HEK293T (cell line): ENCODE measurements around the gene RSPH9.

Source experiments
- ARNT ChIP-seq: fragments of 450-650 bp; IDR thresholded peaks from 2 replicates; pipeline ENCODE4 v1.6.1; 2017; ENCODE audit warnings: mild to moderate bottlenecking
- CTBP1 ChIP-seq: fragments of 450-650 bp; IDR thresholded peaks from 2 replicates; pipeline ENCODE4 v1.6.1; 2016; ENCODE audit warnings: borderline replicate concordance
- ELF4 ChIP-seq: fragments of 450-650 bp; IDR thresholded peaks from 2 replicates; pipeline ENCODE4 v1.6.1; 2017; ENCODE audit warnings: antibody characterized with exemption
- FOXA1 ChIP-seq: fragments of 450-650 bp; IDR thresholded peaks from 2 replicates; pipeline ENCODE4 v1.6.1; 2016; ENCODE audit warnings: mild to moderate bottlenecking
- FOXK2 ChIP-seq: fragments of 450-650 bp; IDR thresholded peaks from 2 replicates; pipeline ENCODE4 v1.6.1; 2016; ENCODE audit warnings: mild to moderate bottlenecking
- FOXM1 ChIP-seq: fragments of 450-650 bp; IDR thresholded peaks from 2 replicates; pipeline ENCODE4 v1.6.1; 2017; ENCODE audit warnings: mild to moderate bottlenecking, borderline replicate concordance
- HDGF ChIP-seq: fragments of 450-650 bp; IDR thresholded peaks from 2 replicates; pipeline ENCODE4 v1.6.1; 2017; ENCODE audit warnings: antibody characterized with exemption, borderline replicate concordance
- L3MBTL2 ChIP-seq: fragments of 450-650 bp; conservative IDR thresholded peaks from 2 replicates; pipeline ENCODE4 v1.6.1; 2016; ENCODE audit warnings: mild to moderate bottlenecking
- LEF1 ChIP-seq: fragments of 450-650 bp; IDR thresholded peaks from 2 replicates; pipeline ENCODE4 v1.6.1; 2017; ENCODE audit warnings: mild to moderate bottlenecking, borderline replicate concordance
- NFRKB ChIP-seq: fragments of 450-650 bp; IDR thresholded peaks from 2 replicates; pipeline ENCODE4 v1.6.1; 2016; ENCODE audit warnings: mild to moderate bottlenecking, moderate library complexity
- PKNOX1 ChIP-seq: fragments of 450-650 bp; IDR thresholded peaks from 2 replicates; pipeline ENCODE4 v1.6.1; 2016
- SUZ12 ChIP-seq: fragments of 450-650 bp; IDR thresholded peaks from 2 replicates; pipeline ENCODE4 v1.6.1; 2016; ENCODE audit warnings: mild to moderate bottlenecking
- TARDBP ChIP-seq: fragments of 450-650 bp; IDR thresholded peaks from 2 replicates; pipeline ENCODE4 v1.6.1; 2016
- ZNF384 ChIP-seq: fragments of 450-650 bp; IDR thresholded peaks from 2 replicates; pipeline ENCODE4 v1.6.1; 2016

- TF ChIP-seq FOXK2 = no peak
- TF ChIP-seq FOXM1 = no peak
- no peak for TF ChIP-seq SUZ12
- TF ChIP-seq PKNOX1 = no peak
- no peak for TF ChIP-seq ZNF384
- TF ChIP-seq L3MBTL2 = no peak
- TF ChIP-seq CTBP1 = no peak
- TF ChIP-seq HDGF = no peak
- no peak for TF ChIP-seq ARNT
- TF ChIP-seq TARDBP = no peak
- TF ChIP-seq ELF4 = no peak
- no peak for TF ChIP-seq FOXA1
- no peak for TF ChIP-seq NFRKB
- TF ChIP-seq LEF1 = no peak
Measured at GRCh38 chr6:43718387-43719105, 73.7 kb downstream of the RSPH9 start.
